Parathyroid adenoma (tissue), 2 donors: Measurements from ENCODE around the gene VEPH1.

ENCODE experiments used
- H2AFZ ChIP-seq: fragments of 300-600 bp; sonication (generic); one replicate; pipeline ENCODE4 v1.7.0; 2017; ENCODE audit warnings: antibody characterized with exemption, mild to moderate bottlenecking
- H3K27ac ChIP-seq: fragments of 300-600 bp; sonication (generic); one replicate; pipeline ENCODE4 v1.7.0; 2017
- H3K27me3 ChIP-seq: fragments of 300-600 bp; sonication (generic); one replicate; pipeline ENCODE4 v1.7.0; 2017; ENCODE audit warnings: low read length; ENCODE audit not compliant: control insufficient read depth, insufficient read depth
- H3K36me3 ChIP-seq: fragments of 300-600 bp; sonication (generic); one replicate; pipeline ENCODE4 v1.7.0; 2017; ENCODE audit warnings: low read length; ENCODE audit not compliant: control insufficient read depth, insufficient read depth
- H3K4me1 ChIP-seq: fragments of 300-600 bp; sonication (generic); one replicate; pipeline ENCODE4 v1.7.0; 2017; ENCODE audit warnings: control low read depth
- H3K4me2 ChIP-seq: fragments of 300-600 bp; sonication (generic); one replicate; pipeline ENCODE4 v1.7.0; 2017; ENCODE audit warnings: low read length
- H3K4me3 ChIP-seq: fragments of 300-600 bp; sonication (generic); one replicate; pipeline ENCODE4 v1.7.0; 2017; ENCODE audit warnings: low read depth, low read length
- H3K79me2 ChIP-seq: fragments of 300-600 bp; sonication (generic); one replicate; pipeline ENCODE4 v1.7.0; 2017; ENCODE audit warnings: control low read depth
- H3K9ac ChIP-seq: fragments of 300-600 bp; sonication (generic); one replicate; pipeline ENCODE4 v1.7.0; 2017; ENCODE audit warnings: mild to moderate bottlenecking
- H3K9me3 ChIP-seq: fragments of 300-600 bp; sonication (generic); one replicate; pipeline ENCODE4 v1.7.0; 2017; ENCODE audit warnings: low read length; ENCODE audit not compliant: control insufficient read depth
- TF ChIP-seq, protein P1 (sequence below): fragments of 300-600 bp; sonication (generic); IDR thresholded peaks from one replicate; pipeline ENCODE4 v1.7.0; 2017; ENCODE audit warnings: antibody characterized with exemption, mild to moderate bottlenecking
- donor health status: primary hyperparathyroidism.

The VEPH1 gene

DNA sequence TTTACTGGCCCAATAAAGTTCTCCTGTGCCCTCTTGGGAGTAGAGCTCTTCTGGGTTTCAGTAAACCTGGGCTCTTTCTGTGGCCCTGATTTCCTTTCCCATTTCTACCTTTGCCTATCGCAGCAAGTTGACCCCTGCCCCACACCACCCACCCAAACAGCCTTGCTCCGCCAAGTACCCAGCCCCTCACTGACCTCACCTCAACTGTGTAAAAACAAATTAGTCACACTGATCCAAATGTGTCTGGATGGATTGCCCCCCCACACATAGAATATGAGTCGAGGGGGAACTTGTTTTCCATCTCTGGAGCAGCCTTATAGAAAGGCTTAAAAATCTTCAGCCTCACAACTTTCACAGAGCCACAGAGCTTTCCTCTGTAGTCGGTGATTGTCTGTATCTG, 28.6 kb upstream of the VEPH1 start:
- H3K9me3 ChIP-seq: no peaks in the 10 kb centered on the region
- H3K4me3 ChIP-seq: no peak overlapping the region
- H3K4me2 ChIP-seq: no peak overlapping the region
- H3K4me1 ChIP-seq: no peaks in the 10 kb centered on the region
- H3K27me3 ChIP-seq: no peaks in the 10 kb centered on the region
- H3K27ac ChIP-seq: no peak overlapping the region
- TF ChIP-seq, protein P1, sequence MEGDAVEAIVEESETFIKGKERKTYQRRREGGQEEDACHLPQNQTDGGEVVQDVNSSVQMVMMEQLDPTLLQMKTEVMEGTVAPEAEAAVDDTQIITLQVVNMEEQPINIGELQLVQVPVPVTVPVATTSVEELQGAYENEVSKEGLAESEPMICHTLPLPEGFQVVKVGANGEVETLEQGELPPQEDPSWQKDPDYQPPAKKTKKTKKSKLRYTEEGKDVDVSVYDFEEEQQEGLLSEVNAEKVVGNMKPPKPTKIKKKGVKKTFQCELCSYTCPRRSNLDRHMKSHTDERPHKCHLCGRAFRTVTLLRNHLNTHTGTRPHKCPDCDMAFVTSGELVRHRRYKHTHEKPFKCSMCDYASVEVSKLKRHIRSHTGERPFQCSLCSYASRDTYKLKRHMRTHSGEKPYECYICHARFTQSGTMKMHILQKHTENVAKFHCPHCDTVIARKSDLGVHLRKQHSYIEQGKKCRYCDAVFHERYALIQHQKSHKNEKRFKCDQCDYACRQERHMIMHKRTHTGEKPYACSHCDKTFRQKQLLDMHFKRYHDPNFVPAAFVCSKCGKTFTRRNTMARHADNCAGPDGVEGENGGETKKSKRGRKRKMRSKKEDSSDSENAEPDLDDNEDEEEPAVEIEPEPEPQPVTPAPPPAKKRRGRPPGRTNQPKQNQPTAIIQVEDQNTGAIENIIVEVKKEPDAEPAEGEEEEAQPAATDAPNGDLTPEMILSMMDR: no peak
- no peaks in the 10 kb centered on the region for H3K79me2 ChIP-seq
- no peaks in the 10 kb centered on the region for H3K36me3 ChIP-seq
- no peak overlapping the region for H3K9ac ChIP-seq
- H2AFZ ChIP-seq: no peak overlapping the region

DNA sequence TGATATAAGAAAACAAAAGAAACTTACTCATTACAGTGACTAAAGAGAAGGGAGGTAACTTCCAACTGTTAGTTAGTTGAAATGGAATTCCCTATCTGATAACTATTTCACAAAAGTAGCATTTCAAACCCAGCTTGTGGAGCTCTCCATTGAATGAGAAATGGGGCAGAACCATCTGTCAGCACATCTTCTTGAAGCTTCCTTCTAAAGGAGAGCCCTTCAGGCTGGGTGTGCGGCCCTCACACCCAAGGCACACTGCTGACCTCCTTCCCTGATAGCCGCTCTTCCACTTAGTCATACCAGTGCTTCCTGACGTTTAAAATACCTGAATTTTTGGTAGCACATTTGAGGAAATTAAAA, 28.1 kb upstream of the VEPH1 start:
- Histone ChIP-seq H3K9ac (no peak overlapping the region), H3K79me2 (no peaks in the 10 kb centered on the region), H3K4me2 (no peak overlapping the region), H3K36me3 (no peaks in the 10 kb centered on the region), H2AFZ (no peak overlapping the region), H3K4me1 (no peaks in the 10 kb centered on the region), H3K27me3 (no peaks in the 10 kb centered on the region), H3K4me3 (no peak overlapping the region), H3K27ac (no peak overlapping the region), H3K9me3 (no peaks in the 10 kb centered on the region)
- TF ChIP-seq, protein P1: no peak

DNA sequence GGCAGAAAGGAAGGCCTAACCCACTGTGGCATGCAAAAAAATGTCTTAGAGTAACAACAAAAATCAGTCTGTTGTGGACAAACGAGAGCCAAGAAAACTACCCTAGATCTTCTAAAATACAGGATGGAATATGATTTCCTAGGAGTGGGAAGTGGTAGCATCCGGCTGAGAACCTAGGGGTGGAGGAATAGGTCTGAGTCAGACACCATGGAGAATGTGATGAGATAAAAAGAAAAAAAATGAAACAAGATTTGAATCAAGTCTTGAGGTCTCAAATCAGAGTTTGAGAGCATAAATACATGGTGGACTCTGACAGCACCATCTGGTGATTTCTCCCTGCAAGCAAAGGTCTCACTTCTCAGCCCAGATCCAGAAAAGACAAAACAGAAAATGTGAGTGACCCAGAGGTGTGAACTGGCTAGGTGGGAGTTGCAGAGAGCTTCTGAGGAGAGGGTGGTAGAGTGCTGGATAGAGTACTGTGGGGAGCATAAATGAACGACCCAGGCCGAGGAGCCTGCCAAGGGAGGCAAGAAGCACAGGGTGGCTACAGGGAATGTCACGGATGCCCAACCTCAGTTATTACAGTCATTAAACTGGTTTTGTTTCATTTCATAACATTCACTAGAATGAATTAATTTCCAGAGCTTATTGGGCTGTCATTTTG, 27.6 kb upstream of the VEPH1 start:
- H3K9me3 ChIP-seq: no peaks in the 10 kb centered on the region
- H3K4me2 ChIP-seq: no peak overlapping the region
- H3K27ac ChIP-seq: no peak overlapping the region
- no peaks in the 10 kb centered on the region for H3K36me3 ChIP-seq
- no peaks in the 10 kb centered on the region for H3K27me3 ChIP-seq
- H3K4me1 ChIP-seq: no peaks in the 10 kb centered on the region
- TF ChIP-seq, protein P1: no peak
- H3K9ac ChIP-seq: no peak overlapping the region
- no peaks in the 10 kb centered on the region for H3K79me2 ChIP-seq
- H3K4me3 ChIP-seq: no peak overlapping the region
- no peak overlapping the region for H2AFZ ChIP-seq

DNA sequence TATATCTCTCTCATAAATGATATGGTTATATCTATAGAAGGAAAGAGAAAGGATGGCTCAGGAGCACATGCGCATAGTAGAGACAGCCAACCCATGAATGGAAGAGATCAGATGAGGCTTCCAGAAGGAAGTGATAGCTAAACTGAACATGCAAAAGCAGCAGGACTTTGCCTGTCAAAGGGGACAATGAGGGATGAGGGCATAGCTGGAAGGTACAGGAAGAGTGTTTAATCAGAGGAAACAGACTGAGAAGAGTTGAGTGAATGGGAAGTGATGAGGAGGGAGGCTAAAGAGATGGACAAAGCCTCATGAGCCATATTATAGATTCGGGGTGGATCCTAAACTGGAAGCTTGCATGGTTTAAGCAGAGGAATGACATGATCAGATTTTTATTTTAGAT, 26.5 kb upstream of the VEPH1 start:
- Histone ChIP-seq H3K36me3 (no peaks in the 10 kb centered on the region), H3K79me2 (no peaks in the 10 kb centered on the region), H3K27ac (no peak overlapping the region), H3K4me1 (no peaks in the 10 kb centered on the region), H3K9ac (no peak overlapping the region), H3K4me3 (no peak overlapping the region), H3K27me3 (no peaks in the 10 kb centered on the region), H2AFZ (no peak overlapping the region), H3K4me2 (no peak overlapping the region), H3K9me3 (no peaks in the 10 kb centered on the region)
- TF ChIP-seq, protein P1: no peak

DNA sequence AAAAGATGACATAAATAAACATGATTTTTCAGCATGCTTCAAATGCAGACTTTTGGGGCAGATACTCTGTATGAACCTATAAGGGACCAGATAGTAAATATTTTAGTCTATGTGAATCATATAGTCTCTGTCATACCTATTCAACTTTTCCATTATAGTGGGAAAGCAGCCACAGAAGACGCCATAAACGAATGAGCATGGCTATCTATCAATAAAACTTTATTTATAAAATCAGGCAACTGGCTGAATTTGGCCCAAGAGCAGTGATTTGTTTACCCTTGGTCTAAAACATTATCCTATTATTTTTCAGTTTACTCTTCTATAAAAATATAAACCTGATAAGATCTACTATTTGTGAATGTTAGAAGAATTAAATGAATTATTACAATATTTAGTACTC, 25.9 kb upstream of the VEPH1 start:
- Histone ChIP-seq H3K27ac (no peak overlapping the region), H3K27me3 (no peaks in the 10 kb centered on the region), H3K79me2 (no peaks in the 10 kb centered on the region), H3K4me1 (no peaks in the 10 kb centered on the region), H2AFZ (no peak overlapping the region), H3K4me2 (no peak overlapping the region), H3K9me3 (no peaks in the 10 kb centered on the region), H3K9ac (no peak overlapping the region), H3K4me3 (no peak overlapping the region), H3K36me3 (no peaks in the 10 kb centered on the region)
- TF ChIP-seq, protein P1: no peak
